GM18511 (cell line): ENCODE data around the gene FOXE1.

ENCODE experiments used
- ATAC-seq: cut with Tn5 transposase; IDR thresholded peaks from one replicate; pipeline ENCODE4 v1.9.1; 2021; ENCODE audit warnings: mild to moderate bottlenecking, moderate library complexity; ENCODE audit not compliant: unreplicated experiment

The FOXE1 gene

DNA sequence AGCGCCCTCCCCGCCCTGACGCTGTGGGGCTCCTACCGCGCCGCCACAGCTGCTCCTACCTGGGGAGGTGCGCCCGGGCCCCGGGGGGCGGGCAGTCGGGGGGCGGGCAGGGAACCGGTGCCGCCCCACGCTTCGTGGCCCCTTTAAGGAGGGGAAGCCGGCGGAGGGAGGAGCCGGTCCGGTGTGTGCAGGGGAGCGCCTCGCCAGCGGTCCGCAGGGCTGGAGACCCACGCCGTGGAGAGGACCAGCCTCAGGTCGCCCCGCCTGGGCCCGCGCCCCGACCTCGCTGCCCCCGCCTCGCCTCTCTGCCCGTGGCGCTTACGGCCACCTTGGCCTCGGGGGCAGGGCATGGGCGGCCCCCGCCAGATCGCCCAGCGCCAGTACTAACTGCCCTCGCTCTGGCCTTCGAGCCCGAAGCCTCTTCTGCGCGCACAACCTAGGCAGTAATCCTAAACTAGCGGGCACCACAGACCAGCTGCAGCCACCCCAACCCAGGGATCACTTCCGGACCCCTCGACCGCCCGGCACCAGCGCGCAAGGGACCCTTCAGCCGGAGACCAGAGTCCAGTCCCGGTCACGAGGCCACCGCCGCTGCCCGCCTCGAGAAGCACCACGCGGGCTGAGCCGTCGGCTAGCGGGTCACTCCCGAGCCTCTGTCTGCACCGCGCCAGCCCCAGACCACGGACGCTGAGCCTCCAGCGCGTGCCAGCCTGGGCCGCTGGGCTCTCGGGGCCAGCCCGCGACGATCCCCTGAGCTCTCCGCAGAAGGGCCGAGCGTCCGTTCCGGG, at the start of gene FOXE1:
TSS of gene FOXE1 (plus strand) at position 171 of the 788 bp plus-strand sequence. CDS start 689 bp downstream, outside the sequence.
- ATAC-seq: no peak

DNA sequence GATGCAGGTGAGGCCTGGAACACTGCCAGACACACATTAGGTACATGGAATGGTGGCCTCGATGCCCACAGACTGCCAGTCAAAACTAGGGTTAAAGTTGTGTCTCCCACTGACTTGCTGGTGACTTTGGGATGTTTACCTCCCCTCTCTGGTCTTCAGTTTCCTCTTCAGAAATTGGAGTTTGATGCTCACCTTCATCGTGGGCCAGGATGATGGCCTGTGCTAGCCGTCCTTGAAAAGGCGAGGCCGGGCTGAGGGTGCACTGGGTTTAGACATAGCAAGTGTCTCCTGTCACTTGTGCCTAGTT, 49.0 kb upstream of the FOXE1 start:
- no peak for ATAC-seq

DNA sequence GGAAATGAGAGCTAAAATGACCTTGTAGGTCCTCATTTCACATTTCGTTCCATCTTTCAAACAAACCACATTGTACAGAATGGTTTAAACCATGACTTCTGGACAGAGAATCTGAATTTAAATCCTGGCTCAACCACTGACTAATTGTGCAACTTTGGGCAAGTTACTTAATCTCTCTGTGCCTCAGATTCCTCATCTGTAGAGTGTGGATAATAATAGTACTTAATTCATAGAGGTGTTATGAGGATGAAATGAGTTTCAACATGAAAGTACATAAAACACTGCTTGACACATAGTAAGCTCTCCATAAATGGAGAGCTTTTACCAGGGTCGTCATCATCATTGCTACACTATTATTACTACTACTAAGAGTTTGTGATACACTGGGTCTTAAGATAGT, 46.3 kb upstream of the FOXE1 start:
- ATAC-seq: no peak

DNA sequence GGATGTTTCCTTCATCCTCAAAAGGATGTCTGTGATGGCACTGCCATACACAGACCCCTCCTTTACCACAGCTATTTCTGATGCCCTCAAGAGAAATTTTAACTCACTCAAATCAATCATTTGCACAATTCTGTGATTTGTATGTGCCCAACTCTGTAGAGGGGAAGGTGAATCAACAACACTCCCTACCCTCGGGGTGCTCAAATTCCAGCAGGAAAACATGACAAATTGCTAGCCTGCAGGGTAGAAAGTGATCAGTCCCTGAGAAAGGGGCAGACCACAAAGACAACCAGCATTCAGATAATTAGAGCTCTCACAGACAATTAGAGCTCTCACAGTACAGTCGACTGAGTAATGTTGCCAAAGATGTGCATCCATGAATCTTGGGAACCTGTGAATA, 45.3 kb upstream of the FOXE1 start:
- ATAC-seq: no peak

DNA sequence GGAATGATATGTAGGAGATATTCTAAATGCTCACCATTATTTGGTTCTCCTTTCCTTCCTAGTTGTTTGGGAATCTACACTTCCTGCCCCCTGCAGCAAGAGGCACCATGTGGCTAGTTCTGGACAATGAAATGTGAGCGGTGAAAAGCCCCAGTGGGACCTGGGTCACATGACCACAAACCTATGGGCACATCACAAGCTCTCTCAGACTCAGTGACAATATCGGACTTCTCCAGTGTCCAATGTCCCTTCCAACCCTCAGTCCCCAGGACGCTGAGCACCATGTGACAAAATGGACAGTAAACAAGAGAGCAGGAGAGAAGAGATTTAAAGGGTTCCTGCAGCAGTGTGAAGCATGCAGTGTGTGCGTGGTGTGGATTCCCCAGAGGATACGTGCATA, 44.6 kb upstream of the FOXE1 start:
- no peak for ATAC-seq

DNA sequence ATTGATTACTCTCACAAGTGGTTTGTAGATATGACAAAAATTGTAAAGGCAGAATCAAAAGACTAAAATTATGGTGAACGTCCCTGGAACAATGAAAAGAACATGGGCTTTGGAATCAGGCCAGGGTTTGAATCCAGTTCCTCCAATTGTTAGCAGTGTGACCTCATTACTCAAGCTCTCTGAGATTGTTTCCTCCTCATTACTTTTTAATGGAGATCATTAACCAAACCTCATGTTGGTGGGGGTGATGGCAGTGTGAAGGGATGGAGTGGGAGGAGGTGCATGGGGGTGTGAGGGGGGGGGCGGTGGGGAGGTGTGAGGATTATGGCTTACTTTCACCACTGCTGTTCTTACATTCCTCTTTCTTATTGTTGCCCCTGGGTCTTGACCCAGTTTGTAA, 44.1 kb upstream of the FOXE1 start:
- no peak for ATAC-seq

DNA sequence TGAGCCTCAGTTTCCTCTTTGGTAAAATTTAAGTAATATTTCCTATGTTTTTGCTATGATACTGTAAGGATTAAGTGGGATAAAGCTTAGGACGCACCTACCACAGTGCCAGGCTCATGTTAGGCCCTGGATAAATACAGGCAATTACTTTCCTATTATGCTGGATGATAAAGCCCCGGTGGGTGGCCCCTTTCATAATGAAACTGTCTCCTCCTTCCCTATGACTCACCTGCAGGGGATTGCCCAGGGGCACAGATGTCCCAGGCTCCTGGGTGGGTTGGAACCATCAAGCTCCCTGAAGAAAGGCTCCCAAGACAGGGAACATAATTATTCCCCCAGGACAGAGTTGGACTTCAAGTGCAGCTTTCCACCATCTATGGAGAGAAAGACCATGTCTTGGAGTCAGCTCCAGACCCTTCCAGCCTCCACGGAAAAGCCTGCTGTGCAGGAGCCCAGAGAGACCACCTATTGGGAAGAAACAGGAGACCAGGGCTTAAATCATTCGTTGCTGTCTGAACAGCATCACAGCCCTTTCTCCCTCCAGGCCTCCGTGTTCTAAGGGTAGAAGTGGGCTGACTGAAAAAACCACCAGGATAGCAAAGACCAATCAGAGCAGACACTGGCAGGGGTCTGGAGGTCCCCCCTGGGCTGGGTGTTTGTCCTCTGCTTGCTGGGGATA, 43.2 kb upstream of the FOXE1 start:
- ATAC-seq: no peak

DNA sequence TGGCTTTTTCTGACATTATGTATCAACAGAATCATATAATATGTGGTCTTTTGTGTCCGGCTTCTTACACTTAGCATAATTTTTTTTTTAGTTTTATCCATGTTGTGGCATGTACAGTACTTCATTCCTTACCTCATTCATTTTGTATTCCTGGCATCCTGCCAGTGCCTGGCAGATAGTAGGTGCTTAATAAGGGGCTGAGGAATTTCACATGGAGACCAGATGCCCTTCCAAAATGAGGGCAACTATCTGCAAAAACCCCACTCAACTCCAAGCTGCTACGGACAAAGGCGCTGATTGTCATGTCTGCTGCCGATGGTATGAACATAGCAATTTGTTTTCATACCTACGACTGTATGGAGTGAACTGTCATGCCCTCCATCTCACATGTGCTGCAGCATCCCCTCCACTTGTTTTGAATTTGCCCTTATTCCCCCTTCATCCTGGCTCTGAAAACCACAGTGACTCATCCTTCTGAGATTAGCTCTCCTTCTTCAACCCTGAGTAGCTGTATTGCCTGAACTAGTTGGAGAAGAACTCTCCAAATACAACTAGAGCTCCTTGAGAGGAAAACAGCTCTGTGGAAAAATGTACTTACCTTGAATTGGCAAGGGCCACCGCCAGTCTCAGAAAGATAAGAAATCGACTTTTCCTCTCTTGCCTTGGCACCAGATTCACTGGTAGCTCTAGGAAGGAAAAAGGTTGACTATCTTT, 41.3 kb upstream of the FOXE1 start:
- no peak for ATAC-seq

DNA sequence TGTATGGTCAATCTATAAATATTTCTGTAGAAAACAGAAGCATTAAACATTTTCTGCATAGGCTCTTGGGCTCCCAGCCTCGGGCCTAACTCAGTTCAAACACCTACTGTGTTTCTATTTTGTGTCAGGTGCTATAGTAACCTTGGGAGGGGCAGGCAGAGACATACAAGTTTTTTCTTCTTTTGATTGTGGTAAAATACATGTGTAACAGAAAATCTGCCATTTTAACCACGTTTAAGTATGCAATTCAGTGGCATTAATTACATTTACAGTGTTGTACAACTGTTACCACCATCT, 40.8 kb upstream of the FOXE1 start:
- ATAC-seq: no peak

DNA sequence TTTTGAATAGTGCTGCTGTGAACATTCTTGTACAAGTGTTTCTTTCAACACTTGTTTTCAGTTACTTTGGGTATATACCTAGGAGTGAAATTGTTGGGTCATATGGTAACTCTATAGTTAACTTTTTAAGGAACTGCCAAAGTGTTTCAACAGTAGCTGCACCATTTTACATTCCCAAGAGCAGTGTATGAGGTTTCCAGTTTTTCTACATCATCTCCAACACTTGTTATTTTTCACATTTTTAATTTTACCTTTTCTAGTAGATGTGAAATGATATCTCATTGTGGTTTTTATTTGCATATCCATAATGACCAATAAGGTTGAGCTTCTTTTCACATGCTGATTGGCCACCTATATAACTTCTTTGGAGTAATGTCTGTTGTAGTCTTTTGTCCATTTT, 40.0 kb upstream of the FOXE1 start:
- no peak for ATAC-seq

DNA sequence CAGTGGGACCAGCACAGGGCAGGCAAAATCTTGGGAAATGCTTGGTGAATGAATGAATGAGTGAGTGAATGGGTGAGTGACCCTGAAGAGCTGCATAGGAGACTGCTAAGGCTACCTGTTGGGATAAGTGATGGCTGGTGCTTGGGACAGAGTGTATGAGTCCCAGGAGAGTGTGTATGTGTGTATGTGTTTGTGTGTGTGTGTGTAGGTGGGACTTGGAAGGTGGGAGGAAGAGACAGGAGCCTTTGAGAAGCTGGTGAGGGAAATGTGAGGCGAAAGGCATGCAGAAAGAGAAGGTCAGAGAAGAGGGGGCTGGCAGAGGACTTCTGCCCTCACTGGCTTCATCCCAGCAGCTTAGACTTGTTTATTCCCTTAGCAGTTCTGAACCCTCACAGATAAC, 33.3 kb upstream of the FOXE1 start:
- ATAC-seq: no peak

DNA sequence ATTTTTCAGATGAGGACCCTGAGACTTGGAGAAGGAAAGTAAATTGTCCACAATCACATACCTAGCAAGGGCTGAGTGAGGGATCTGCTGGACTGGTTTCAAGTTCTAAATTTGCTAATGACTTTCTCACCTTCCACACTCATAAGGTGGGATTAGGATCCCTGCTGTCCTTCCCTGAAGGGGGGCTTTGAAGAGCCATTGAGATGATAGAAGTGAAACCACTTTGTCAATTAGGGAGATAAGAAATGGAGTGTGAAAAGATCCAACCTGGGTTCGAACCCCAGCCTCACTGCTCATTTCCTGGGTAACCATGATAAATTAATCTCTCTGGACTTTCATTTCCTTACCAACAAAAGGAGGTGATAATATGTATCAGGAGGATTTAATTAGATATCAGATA, 32.7 kb upstream of the FOXE1 start:
- ATAC-seq: no peak

DNA sequence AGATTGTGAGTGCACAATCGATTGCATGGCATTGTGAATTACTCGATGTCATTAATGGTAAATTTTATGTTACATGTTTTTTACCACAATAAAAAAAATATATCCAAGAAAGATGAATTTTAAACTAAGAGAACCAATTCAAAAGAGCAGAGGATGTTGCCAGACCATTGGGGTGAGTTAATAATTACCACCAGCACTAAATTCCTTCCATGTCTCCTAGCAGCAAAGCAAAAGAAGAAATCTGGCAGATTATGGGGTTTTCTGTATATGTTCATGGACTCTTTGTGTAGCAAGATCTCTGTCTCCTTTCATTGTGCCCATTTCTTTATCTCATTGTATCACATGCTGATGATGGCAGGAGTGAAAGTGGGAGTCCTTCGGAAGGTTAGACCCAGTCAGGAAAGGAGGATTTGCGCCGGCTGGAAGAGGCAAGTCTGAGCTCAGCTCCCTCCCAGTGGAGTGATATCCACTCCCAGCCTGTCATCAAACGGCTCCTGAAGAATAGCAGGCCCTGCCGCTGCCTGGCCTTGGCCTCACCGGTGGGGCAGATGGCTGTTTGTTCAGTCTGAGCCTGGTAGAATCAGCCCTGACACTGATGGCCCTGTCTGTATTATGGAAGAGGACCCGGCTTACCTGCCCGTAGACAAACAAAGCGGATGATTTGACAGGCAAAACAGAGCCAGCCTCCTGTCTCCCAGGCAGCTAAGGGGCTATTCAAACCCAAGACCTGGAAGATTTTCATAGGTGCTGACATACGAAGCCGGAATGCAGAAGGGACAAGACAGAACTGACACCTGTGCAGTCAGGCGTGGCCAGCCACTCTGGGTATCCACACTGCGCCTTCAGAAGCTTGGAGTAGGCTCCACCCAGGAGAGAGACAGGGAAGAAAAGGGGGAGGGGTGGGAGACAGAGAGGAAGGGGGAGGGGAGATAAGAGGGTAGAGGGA, 21.9 kb upstream of the FOXE1 start:
- no peak for ATAC-seq

DNA sequence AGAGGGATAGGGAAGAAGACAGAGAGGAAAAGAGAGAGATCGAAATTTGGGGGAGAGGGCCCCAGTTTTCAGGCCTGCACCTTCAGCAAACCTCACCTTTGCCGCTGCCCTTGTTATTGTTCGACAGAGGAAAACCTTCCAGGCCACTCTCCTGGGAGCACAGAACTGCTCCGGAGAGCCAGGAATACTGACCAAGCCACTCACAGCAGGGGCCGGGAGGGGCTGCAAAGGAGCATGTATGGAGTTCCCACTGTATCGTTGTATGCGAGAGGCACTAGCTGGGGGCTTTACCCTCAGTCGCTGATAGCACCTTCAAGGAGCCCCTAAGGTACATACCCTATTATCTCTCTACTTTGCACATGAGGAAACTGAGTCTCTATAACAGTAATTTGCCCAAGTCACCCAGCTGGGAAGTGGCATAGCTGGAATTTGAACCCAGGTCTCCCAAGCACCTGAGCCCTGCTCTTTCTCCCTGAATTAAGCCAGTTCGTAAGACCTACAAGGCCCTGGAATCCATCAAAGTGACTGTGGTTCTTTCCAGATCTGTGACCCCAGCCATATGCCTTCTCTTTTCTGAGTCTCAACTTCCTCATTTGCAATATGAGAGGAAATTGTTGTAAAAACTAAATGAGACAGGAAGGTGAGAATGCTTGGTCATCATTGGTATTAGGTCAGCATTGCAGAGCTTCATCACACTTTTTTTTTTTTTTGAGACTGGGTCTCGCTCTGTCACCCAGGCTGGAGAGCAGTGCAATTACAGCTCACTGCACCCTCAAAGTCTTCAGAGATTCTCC, 21.0 kb upstream of the FOXE1 start:
- ATAC-seq: no peak

DNA sequence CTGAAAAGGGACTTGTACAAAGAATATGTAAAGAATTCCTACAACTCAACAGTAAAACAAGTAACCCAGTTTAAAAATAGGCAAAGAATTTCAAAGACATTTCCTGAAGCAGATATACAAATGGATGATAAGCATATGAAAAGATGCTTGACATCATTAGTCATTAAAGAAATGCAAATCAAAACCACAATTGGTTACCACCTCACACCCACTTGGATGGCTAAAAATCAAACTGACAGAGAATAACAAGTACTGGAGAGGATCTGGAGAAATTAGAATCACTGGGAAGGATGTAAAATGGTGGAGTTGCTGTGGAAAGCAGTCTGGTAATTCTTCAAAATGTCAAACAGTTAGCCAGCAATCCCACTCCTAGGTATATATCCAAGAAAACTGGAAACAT, 12.5 kb upstream of the FOXE1 start:
- no peak for ATAC-seq

DNA sequence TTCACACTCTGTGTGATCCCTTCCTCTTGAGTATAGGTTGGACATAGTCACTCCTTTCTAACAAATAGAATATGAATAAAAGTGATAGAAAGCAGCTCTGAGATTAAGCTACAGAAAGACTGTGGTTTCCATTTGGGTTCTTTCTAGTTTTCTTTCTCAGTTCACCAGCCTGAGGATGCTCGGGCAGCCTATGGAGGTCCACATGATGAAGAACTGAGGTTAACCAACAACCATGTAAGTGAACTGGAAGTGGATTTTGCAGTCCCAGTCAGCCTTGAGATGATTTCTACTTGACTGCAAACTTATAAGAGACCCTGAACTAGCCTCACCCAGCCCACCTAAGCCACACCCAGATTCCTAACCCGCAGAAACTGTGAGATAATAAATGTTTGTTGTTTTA, 10.1 kb upstream of the FOXE1 start:
- no peak for ATAC-seq

DNA sequence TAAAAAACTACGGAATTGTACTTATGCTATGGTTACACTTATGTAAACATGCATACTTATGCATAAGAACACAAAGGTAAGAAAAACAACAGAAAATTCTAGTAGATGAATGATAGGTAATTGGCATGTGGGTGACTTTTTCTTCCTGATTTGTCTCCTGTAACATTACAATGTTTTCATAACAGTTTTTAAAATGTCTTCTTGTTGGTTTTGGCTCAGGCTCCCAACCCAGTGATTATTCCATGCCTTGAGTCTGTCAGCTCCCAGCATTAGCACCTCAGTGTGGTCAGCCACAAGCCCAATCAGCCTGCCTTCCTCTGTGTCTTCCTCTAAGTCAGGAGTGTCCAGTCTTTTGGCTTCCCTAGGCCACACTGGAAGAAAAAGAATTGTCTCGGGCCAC, 7.9 kb upstream of the FOXE1 start:
- no peak for ATAC-seq

DNA sequence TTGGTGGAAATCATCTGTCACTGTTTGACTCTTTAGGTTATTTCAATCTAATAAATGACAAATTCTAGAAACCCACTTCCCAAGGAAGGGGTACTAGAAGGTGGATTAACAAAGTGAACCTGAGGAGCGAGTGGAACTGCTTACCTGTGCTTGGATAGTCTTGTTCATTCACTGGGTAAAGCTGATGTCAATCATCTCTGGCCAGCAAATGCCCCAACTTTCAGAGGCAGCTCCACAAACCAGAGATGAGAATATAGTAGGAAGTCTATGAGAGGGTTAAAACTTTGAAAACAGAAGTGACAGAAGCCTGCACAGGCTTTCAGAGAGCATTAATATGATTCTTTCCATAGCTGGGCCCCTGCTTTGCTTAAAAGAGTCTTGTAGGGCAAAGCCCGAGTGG, 7.3 kb upstream of the FOXE1 start:
- no peak for ATAC-seq

DNA sequence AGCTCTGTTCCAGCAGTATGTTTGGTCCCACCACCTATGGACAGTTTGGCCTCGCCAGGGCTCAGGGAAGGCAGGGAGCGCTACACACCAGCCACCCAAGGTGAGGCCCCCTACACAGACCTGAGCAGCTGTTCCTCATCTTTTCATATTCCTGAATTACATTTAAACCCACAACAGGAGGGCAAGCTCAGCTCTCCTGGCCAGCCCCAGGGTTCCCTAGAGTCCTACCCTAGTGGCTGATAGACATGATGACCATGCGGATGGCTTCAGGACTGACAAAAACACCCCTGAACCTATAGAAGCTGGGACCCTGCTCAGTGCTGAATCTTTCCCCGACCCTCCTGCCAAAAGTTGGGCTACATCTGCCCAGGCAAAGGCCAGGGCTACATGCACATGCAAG, 6.7 kb upstream of the FOXE1 start:
- ATAC-seq: no peak

DNA sequence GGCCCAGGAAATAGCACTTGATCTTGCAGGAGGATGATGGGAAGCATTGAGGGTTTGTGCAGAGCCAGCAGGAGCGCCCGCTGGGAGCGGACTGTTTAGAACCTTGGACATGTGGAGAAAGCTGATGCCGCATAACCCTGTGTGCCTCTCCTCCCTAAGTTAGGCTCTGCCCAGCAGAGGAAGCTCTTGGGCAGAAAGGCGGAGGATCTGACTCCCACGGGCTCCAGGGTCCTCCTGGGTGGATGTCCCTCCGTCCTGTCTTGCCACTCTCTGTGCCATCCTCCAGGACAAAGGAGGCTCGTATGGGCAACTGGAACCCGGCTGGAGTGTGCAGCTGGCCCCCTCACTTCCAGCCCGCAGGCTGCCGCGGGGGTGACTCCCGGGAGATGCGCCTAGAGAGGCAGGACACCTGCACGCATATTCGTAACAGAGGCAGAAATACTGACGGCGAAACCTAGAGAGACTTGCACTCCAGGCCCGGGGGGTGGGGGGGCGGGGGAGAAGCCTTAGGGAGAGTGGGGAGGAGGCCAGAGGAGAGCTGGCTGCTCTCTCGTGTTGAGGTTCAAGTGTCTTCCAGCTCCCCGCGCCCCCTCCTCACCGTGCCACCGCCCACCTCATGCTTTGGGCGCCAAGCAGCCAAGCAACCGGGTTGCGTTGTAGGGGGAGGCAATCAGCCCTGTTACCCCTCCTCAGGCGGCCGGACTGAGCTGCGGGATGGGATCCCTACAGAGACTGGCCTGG, 5.4 kb upstream of the FOXE1 start:
- no peak for ATAC-seq
